Stomach smooth muscle (tissue), 2 donors: ENCODE measurements around the gene RBM23.
"Not testable (repeated sequence)": the region's sequence is repeated elsewhere in the genome, so short reads cannot be mapped to it uniquely, and the experiment has no call there.

ENCODE experiments used
- H3K27ac ChIP-seq: one replicate; pipeline ENCODE4 v1.7.0; 2013; ENCODE audit warnings: mild to moderate bottlenecking, low read length, inconsistent platforms
- H3K27me3 ChIP-seq, 2 donors: one replicate each; pipeline ENCODE4 v1.7.0; 2013; ENCODE audit warnings: low read length in 2 of 2; ENCODE audit not compliant: insufficient read depth in 2 of 2, control insufficient read depth in 1 of 2
- H3K36me3 ChIP-seq, 2 donors: one replicate each; pipeline ENCODE4 v1.7.0; 2013; ENCODE audit warnings: low read length in 2 of 2; ENCODE audit not compliant: control insufficient read depth in 2 of 2, insufficient read depth in 2 of 2
- H3K4me1 ChIP-seq: one replicate; pipeline ENCODE4 v1.7.0; 2013; ENCODE audit warnings: low read length; ENCODE audit not compliant: control insufficient read depth, insufficient read depth
- H3K4me3 ChIP-seq, 2 donors: one replicate each; pipeline ENCODE4 v1.7.0; 2013; ENCODE audit warnings: low read length in 2 of 2
- H3K9ac ChIP-seq, 2 donors: one replicate each; pipeline ENCODE4 v1.7.0; 2013; ENCODE audit warnings: low read length in 2 of 2, mild to moderate bottlenecking in 1 of 2
- H3K9me3 ChIP-seq, 2 donors: one replicate each; pipeline ENCODE4 v1.7.0; 2013; ENCODE audit warnings: low read length in 2 of 2; ENCODE audit not compliant: control insufficient read depth in 2 of 2
- donor health status: healthy.
- donor health status: Pancreatic carcinoma.

The RBM23 gene

DNA sequence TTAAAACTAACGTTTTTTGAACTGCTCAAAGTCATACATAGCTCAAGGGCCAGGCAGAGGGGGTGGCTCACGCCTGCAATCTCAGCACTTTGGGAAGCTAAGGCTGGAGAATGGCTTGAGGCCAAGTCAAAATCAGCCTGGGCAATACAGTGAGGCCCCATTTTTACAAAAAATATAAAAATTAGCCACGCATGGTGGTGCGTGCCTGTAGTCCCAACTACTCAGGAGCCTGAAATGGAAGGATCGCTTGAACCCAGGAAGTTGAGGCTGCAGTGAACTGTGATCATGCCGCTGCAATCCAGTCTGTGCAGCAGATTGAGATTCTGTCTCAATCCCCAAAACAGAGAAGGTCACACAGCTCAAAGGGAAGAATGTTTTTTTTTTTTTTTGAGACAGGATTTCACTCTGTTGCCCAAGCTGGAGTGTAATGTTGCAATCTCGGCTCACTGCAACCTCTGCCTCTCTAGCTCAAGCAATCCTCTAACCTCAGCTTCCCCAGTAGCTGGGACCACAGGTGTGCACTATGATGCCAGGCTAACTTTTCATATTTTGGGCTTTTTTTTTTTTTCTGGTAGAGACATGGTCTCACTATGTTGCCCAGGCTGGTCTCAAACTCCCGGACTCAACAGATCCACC is 2.9 kb downstream of the RBM23 start:
- Histone ChIP-seq H3K9me3 (no peaks in the 10 kb centered on the region), H3K27me3 (no peaks in the 10 kb centered on the region), H3K36me3 (peaks cover 8 to 12% of the 10 kb centered on the region in 2 donors), H3K9ac (no peak overlapping the region), H3K27ac (no peak overlapping the region), H3K4me3 (no peak overlapping the region), H3K4me1 (peaks cover 16% of the 10 kb centered on the region)

DNA sequence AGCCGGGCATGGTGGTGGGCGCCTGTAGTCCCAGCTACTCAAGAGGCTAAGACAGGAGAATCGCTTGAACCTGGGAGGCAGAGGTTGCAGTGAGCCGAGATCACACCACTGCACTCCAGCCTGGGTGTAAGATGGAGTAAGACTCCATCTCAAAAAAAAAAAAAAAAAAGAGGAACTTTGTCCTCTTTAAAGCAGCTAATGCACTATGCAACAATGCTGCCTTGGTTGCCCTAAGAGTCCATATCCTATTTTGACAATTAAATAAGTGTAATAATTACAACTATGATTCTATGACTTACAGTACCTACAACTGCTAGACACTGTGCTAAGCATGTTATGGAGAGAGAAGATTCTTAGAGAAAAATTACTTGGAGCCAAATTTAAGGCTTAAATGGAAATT is 4.1 kb downstream of the RBM23 start:
- H3K9me3 ChIP-seq, H3K4me3 ChIP-seq, H3K36me3 ChIP-seq, H3K9ac ChIP-seq, H3K27me3 ChIP-seq, H3K27ac ChIP-seq: not testable (repeated sequence)
- peaks cover 15% of the 10 kb centered on the region for H3K4me1 ChIP-seq

DNA sequence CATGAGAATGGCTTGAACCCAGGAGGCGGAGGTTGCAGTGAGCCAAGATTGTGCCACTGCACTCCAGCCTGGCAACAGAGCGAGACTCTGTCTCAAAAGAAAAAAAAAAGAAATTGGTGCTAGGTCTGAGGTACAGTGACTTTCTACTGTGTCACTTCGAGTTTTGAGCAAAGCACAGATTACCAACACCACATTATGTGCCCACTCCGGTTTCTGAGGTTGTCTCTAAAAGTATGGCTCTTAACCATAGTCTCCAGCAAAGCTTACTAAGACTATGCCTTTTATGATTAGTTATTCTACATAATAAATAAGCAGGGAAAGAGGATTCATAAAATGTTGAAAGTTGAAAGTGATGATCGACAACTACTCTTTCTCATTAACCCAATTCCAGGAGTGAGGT is 8.0 kb downstream of the RBM23 start:
- Histone ChIP-seq H3K27me3 (no peaks in the 10 kb centered on the region), H3K27ac (no peak overlapping the region), H3K4me3 (no peak overlapping the region), H3K4me1 (peaks cover 2% of the 10 kb centered on the region), H3K36me3 (peaks cover 21 to 25% of the 10 kb centered on the region in 2 donors), H3K9ac (no peak overlapping the region), H3K9me3 (no peaks in the 10 kb centered on the region)

DNA sequence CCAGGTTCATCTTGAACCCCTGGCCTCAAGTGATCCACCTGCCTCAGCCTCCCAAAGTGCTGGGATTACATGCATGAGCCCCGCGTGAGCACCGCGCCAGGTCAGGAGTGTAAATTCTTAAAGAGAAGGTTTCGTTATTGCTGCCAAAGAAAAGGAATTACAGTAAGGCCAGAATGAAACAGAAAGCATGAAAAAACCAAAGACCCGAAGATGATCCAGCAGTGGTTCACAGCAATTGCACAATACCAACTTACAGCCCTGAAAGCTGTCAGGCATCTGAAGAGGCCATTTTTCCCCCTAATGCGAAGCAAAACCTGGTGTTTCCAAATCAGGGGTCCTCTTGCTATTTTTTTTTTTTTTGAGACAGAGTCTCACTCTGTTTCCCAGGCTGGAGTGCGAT is 10.3 kb downstream of the RBM23 start:
- no peak overlapping the region for H3K27ac ChIP-seq
- H3K36me3 ChIP-seq, result peaks cover 44 to 47% of the 10 kb centered on the region in 2 donors
- no peaks in the 10 kb centered on the region for H3K4me1 ChIP-seq
- H3K4me3 ChIP-seq, result no peak overlapping the region
- no peaks in the 10 kb centered on the region for H3K27me3 ChIP-seq
- no peaks in the 10 kb centered on the region for H3K9me3 ChIP-seq
- no peak overlapping the region for H3K9ac ChIP-seq

DNA sequence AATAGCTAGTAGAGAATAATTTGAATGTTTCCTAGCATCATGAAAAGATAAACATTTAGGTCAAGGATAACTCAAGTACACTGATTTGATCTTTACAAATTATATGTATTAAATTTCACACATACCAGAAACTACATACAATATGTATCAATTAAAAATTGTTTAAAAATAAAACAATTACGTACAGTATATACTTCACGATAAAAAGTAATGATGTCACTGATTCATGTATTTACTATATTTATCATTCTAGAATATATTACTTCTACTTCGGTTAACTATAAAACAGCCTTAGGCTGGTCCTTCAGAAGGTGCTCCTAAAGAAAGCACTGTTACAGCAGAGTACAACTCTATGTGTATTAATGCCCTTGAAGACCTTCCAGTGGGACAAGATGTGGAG is 11.5 kb downstream of the RBM23 start:
- no peaks in the 10 kb centered on the region for H3K27me3 ChIP-seq
- H3K4me3 ChIP-seq, result no peak overlapping the region
- H3K9me3 ChIP-seq, result no peaks in the 10 kb centered on the region
- no peak overlapping the region for H3K27ac ChIP-seq
- H3K4me1 ChIP-seq, result no peaks in the 10 kb centered on the region
- H3K9ac ChIP-seq, result no peak overlapping the region
- peaks cover 53 to 55% of the 10 kb centered on the region in 2 donors for H3K36me3 ChIP-seq

DNA sequence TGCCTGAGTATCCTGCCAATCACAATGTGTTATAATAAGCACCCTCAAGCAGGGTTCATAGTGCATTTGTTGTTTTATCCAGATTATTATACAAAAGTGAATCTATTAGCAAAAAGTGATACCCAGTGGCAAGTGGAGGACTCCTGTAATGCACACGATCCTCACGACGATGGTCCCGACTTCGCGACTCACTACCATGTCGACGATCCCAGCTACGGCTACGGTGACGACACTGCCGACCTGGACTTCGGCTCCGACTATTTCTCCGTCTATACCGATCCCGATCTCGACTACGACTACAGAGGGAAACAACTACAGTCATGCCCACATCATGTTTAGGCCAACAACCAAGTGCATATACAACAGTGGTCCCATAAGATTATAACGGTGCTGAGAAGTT is 12.9 kb downstream of the RBM23 start:
- H3K4me3 ChIP-seq, result no peak overlapping the region
- H3K36me3 ChIP-seq, result peaks cover 64 to 65% of the 10 kb centered on the region in 2 donors
- no peak overlapping the region for H3K9ac ChIP-seq
- H3K9me3 ChIP-seq, result no peaks in the 10 kb centered on the region
- no peaks in the 10 kb centered on the region for H3K27me3 ChIP-seq
- no peaks in the 10 kb centered on the region for H3K4me1 ChIP-seq
- no peak overlapping the region for H3K27ac ChIP-seq

DNA sequence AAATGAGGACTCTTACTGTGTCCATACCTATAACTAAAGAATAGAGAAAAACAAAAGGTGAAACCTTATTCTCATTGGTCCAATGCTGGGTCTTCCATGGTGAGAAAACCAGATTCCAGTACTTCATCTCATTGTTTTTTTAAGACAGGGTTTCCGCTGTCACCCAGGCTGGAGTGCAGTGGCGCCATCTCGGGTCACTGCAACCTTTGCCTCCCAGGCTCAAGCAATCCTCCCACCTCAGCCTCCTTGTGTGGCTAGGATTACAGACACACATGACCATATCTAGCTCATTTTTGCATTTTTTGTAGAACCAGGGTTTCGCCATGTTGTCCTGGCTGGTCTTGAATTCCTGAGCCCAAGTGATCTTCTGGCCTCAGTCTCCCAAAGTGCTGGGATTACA is 13.3 kb downstream of the RBM23 start:
- no peaks in the 10 kb centered on the region for H3K4me1 ChIP-seq
- H3K27ac ChIP-seq, result no peak overlapping the region
- H3K4me3 ChIP-seq, result no peak overlapping the region
- H3K36me3 ChIP-seq, result peaks cover 66 to 69% of the 10 kb centered on the region in 2 donors
- no peak overlapping the region for H3K9ac ChIP-seq
- H3K9me3 ChIP-seq, result no peaks in the 10 kb centered on the region
- no peaks in the 10 kb centered on the region for H3K27me3 ChIP-seq

DNA sequence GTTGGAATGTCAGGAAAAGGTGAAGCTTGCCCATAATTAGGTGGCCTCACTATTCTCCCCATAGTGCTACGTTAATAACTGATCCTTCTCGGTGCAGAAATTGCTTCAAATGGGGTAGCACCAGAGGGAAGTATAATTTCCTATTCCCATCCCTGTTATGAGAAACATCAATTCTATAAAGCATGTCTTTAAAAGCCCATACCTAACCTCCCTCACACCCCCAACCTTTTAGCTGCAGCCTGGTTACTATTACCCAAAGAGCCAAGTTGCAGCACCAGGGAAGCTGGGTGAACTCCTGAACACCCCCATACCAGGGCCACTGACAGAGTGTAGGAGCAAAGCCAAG is 15.2 kb downstream of the RBM23 start:
- peak overlapping the region in 1 of 2 donors; percentile 13 for H3K9ac ChIP-seq
- no peaks in the 10 kb centered on the region for H3K9me3 ChIP-seq
- peaks cover 57 to 64% of the 10 kb centered on the region in 2 donors for H3K36me3 ChIP-seq
- H3K27me3 ChIP-seq, result no peaks in the 10 kb centered on the region
- H3K27ac ChIP-seq, result peak overlapping the region; percentile 11
- no peak overlapping the region for H3K4me3 ChIP-seq
- peaks cover 7% of the 10 kb centered on the region for H3K4me1 ChIP-seq

DNA sequence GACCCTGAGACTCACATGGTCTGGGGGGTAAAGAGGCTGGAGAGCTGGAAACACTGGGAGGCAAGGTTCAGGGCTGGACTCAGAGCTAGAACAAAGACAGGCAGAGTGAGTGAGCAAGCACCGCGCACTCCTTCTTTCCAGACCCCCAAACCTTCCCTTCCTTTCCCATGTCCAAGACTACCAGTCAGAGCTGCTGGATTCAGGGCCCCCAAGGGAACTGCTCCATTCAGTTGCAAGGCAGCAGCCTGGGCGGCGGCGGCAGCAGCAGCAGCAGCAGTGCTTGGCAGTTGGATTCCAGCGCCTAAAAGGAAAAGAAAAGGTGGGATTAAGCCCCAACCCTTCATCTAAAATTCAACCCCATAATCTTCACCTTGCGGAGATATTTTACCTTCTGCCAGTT is 17.1 kb downstream of the RBM23 start:
- Histone ChIP-seq H3K27ac (no peak overlapping the region), H3K4me3 (no peak overlapping the region), H3K9ac (no peak overlapping the region), H3K9me3 (no peaks in the 10 kb centered on the region), H3K27me3 (no peaks in the 10 kb centered on the region), H3K36me3 (peaks cover 53 to 58% of the 10 kb centered on the region in 2 donors), H3K4me1 (peaks cover 12% of the 10 kb centered on the region)

DNA sequence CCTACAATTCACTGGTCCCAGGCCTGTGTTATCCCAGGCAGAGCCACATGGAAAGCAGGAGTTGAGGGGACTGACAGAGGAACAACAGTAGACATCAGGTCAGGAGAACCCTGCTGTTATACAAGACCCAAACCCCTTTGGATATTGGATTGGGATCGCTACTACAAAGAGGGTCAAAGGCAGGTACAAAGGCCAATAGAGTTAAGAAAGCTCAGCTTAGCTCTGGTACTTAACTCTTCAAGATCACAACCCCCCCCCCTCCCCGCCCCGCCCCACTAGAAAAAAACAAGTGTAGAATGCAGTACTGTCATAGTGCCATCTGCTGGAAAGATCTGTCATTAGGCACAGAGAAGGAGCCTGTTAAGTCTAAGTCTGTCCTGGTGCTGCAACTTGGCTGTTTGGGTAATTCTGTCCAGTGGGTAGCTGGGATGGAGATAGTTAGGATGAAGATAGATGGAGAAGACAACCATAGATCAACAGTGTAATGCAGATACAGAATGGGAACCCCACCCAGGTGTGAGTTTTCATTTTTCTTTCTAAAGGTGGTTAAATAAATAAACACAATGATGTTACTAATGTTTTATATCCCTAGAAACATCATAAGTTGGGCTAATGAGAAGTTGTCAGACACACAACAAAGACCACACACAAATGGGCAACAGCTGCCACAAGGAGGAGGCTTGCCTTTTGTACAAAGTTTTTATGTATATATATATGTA is 18.7 kb downstream of the RBM23 start:
- Histone ChIP-seq H3K9me3 (no peaks in the 10 kb centered on the region), H3K27ac (peak overlapping the region; percentile 41), H3K9ac (peak overlapping the region in 1 of 2 donors; percentile 36)

More for the DNA sequence above, 18.7 kb downstream of the RBM23 start:
- Histone ChIP-seq H3K4me1 (peaks cover 12% of the 10 kb centered on the region), H3K27me3 (no peaks in the 10 kb centered on the region), H3K4me3 (no peak overlapping the region), H3K36me3 (peaks cover 40 to 45% of the 10 kb centered on the region in 2 donors)
